Stimulated activated CD4-positive, alpha-beta T cell treated with anti-CD3 and anti-CD28 coated beads, Interleukin-2, amount 100 ng/mL, for 24 hours (primary cell): ENCODE measurements around the gene RILPL1.
"Not testable (repeated sequence)": the region's sequence is repeated elsewhere in the genome, so short reads cannot be mapped to it uniquely, and the experiment has no call there.

ENCODE experiments used
- DNase-seq, 2 donors: peaks; one replicate each; pipeline ENCODE4 v3.0.0-alpha.2; 2020

Gene RILPL1

DNA sequence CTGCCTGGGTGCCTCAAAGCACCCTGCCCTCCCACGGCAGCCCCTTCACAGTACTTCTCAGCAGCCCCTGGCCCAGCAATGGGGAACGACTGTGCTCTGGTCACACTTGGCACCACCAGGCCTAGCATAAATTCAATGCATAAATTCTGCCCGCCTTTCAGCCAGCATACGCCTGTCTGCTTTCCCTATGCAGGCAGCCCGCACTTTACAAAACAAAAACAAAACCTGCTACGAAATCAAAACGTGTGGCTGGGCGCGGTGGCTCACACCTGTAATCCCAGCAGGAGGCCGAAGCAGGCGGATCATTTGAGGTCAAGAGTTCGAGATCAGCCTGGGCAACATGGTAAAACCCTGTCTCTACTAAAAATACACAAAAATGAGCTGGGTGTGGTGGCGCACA lies 42.0 kb downstream of the RILPL1 start:
- no peak for DNase-seq

DNA sequence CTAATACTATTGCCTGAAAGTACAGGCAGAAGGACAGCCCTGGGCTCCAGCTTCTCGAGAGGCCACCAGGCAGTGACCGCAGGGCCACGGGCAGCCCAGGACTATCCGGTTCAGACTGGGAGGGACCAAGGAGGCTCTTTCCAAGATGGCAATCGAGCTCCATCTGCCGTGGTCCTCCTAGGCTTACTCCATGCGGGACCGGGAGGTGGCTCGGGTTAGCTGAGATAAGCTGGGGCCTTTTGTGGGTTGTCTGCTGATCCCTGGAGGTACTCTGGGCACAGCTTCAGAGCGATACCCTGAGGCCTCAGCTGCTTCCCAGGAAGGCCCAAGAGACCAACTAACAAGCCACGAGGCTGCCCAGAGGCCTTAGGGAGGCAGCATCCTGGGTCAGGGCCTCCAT lies 42.5 kb downstream of the RILPL1 start:
- no peak for DNase-seq

DNA sequence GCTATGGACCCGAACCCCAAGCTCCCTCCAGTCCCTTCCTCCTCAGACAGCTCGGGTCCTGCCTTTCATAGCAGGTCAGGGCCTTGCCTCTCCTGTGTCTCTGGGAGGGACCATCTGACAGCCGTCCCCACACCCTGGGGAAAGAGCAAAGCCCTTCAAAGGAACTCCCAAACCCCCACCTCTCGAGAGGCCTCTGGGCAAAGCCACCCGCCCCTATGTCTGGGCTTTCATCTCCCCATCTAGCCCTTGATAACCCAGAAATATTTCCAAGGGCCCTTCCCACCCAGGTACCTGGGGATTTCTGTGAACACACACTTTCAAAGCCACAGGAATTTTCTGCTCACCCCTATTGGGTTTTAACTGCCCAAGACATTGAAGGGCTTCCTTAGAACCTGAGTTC lies 43.4 kb downstream of the RILPL1 start:
- no peak for DNase-seq

DNA sequence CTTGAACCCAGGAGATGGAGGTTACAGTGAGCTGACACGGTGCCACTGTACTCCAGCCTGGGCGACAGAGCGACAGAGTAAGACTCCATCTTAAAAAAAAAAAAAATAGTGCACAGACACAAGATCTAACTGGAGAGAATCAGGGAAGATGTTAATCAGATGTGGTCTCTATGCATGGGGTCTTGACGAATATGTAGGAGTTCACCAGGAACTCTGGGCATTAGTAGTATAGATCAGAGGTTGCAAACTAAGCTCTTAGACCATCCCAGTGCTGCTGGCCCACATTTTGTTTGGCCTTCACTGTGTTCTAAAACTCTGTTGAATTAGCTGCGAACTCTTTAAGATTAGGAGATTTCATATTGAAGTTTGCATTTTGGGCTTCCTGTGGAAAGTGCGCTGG lies 43.9 kb downstream of the RILPL1 start:
- no peak for DNase-seq

DNA sequence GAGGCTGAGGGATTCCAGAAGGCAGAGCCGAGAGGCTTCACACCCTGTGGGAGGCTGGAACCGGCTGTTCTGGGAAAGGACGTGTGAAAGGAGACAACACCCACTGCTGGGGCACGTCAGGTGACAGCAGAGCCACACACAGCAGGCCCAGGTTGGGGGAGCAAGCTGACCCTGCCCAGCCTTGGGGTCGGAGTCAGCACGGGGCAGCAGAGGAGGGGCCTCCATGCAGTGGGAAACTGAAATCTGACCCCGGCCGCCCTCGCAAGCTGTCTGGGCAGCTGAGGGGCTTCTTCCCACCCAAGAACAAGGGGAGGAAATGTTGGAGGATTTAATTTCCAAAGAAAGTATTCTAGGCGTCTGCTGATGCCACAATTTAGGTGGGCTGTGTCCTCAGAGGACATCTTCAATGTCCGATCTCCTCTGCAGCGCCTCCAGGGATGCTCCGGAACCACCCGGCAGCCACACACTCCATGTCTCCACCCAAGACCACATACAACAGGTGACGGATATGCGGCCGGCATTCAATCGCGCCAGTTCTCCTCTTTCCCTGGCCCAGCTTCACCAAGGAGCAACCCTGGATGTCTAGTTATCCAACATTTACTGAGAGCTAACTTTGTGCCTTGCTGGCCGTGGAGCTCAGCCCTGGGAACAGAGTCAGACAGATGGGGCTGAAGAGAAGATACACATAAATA lies 44.8 kb downstream of the RILPL1 start:
- DNase-seq: no peak

DNA sequence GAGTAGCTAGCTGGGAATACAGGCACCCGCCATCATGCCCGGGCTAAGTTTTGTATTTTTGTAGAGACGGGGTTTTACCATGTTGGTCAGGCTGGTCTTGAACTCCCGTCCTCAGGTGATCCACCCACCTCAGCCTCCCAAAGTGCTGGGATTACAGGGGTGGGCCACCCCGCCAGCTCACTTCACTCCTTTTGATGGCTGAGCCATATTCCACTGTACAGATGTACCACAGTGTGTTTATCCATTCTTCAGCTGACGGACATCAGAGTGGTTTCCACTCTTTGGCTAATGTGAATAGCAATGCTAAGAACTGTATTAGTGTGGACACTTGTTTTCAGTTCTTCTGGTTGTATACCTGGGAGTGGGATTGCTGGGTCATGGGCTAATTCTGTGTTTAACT lies 46.1 kb downstream of the RILPL1 start:
- no peak for DNase-seq

DNA sequence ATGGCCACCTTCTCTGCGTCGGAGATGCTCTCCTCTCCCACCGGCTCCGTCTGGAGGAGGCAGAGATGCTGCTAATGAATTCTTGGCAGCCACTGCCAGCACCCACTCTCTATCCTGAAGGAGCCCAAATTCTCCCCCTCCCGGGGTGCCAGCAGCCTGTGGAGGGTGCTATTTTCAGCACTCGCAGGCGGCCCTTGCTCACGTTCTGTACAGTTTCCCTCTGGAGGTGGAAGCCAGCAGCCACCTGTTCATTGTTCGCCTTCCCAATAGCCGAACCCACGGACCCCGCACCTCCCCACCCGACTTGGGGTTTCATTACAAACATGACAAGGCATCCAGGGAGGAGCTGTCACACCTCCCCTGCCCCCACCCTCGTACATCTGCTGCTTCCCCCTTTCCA lies 47.8 kb downstream of the RILPL1 start:
- no peak for DNase-seq

DNA sequence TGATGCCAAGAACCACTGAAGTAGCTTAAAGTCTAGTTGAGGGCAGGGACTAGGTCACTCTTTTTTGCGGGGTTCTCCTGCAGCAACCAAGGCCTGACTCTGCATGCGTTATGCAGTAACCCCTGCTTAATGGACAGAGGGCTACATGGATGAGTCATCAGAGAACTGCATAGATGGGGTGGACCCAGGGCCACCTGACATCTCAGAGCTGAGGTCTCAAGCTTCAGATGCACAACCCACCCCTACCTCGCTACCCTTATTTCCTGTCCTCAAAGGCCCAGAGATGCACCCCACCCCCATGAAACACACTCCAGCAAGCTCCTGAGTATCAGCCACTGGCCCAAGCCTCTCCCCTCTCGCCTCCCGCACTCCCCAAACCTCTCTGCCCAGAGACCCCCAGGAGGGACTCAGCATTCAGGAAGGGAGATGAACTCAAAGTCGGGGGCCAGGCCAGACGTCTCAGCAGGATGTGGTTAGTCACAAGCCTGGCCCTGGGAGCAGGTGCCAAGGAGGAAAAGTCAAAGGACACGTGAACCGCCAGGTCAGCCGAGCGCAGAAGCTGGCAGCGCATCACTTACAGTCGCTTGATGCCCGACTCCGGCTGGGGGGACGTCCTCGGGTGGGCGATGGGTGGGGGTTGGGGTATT lies 49.8 kb downstream of the RILPL1 start:
- peak in 1 of 2 donors; percentile 16 for DNase-seq

DNA sequence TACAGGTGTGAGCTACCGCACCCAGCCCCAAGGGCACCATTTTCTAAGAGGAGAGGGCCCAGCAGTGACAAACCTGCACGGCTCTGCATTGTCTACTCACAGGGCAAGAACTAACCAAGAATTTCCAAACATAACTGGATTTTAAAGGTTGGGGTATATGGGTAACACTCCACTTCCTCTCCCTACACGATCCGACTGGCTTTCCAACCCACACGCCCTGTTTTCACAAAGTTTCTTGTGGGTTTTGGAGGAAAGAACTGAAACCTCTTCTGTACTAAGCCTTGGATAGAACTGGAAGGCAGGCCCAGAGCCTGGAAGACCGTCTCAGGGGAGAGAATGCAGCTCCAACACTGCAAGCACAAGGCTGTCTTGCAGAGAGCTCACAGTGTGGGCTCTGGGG lies 50.6 kb downstream of the RILPL1 start:
- no peak for DNase-seq

DNA sequence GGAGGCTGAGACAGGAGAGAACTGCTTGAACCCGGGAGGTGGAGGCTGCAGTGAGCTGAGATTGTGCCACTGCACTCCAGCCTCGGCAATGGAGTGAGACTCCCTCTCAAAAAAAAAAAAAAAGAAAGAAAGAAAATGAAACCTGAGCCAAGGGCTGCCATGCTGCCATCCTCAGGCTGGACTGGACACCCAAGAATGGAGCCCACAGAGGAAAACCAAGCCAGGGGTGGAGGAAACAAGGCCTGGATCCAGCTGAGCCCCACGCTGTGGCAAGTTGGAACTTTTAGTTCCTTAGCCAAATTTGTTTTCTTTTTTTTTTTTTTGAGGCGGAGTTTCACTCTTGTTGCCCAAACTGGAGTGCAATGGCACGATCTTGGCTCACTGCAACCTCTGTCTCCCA lies 52.3 kb downstream of the RILPL1 start:
- DNase-seq: not testable (repeated sequence)

DNA sequence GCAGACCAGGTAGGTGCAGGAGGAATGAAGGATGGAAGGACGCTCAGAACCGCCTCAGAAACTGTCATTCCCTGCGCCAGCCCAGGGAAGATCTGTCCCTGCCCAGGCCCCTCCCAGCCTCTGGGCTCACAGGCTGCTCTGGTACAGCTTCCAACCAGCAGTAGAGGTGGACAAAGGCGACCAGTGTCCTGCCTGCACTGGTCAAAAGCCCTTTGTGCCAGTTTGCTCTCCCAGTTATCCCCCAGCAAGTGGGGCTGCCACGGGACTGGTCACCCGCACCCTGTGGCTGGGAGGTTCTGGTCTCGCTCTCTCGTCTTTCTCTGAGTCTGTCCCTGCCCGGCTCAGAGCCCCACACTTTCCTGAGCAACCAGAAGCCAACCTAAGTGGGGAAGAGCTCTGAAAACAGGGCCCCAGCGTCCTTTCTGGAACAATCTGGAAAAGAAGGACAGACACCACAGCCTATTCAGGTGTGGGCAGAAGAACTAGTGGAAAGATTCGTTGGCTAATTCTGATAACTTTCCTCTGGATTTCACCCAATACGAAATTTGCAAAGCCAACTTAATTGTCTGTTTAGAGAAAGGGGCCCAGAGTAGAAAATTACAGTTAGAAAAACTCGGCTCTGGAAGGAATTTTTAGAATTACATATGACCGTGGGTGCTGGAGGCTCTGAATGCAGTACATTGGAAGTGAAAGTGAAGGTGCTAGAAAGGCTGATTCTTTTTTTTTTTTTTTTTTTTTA lies 53.9 kb downstream of the RILPL1 start:
- no peak for DNase-seq

DNA sequence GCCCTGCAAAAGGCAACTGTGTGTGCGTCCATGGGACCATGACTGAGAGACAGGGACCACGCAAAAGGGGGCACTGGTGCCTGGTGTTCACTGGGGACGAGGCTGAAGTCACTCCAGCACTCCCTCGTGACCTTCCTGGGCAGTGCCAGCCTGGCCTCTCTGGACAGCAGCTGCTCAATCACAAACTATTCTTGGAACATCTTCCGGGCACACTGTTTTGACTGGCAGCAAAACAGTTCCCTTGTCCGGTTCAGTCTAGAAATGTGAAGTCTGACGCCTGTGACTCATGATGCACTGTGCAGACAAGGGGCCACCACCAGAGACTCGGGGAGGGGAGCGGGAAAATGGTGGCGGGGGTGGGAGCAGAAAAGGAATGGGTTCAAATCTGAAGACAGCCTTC lies 54.8 kb downstream of the RILPL1 start:
- no peak for DNase-seq

DNA sequence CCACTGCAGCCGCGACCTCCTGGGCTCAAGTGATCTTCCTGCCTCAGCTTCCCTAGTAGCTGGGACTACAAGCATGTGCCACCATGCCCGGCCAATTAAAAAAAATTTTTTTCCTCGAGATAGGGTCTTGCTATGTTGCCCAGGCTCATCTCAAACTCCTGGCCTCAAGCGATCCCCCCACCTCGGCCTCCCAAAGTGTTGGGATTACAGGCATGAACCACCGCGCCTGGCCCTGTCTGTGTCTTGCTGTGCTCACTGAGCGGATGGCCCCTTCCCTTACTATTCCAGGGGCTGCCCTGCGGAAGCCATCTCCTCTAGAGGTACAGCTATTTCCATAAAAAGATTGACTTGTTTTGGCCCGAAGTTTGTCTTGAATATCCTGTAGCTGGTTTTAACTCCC lies 55.5 kb downstream of the RILPL1 start:
- DNase-seq: no peak

DNA sequence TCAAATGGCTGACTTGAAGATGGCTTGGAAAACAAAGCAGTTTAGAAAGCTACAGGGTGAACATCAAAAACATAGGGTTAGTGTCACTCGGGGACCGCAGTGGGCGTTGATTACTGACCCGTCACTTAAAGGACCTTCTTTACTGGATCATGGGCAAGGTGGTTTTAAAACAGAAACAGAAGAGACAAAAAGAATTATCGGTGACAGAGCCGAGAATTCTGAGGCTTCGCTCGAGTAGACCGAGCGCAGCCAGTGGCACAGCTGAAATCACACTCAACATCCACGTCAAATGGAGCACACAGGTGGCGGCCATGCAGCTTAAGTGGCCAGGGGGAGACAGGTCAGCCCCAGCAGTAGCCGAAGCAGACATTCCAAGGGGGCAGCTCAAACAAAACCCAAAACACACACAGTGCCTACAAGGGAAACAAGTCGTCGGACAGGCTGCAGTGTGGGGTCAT lies 58.2 kb downstream of the RILPL1 start:
- DNase-seq: no peak

DNA sequence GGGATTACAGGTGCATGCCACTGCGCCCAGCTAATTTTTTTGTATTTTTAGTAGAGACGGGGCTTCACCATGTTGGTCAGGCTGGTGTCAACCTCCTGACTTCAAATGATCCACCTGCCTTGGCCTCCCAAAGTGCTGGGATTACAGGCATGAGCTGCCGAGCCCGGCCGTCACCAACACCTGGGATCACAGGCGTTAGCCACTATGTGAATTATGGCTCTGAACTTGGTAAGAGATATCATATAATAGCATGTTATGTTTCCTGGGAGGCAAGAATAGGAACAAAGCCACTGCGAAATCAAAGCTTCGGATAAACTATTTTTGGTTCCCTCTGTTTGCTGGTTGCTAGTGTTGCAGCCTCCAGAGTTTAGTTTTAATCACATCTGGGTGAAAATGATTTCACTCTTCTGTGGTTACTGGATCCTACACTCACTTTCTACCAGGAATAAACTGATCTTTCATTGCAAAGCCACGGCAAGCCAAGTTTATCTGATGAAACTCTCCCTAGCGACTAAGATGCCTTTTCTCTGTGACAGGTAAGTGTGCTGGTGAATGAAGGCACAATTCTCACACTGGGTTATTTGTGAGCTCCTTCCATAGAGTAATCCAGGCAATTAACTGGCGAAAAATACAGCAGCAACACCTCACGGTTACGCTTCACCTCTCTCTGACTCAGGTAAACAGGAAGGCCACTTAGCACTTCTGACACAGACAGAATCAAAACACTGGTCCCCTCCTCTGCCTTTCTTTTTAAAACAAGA lies 58.9 kb downstream of the RILPL1 start:
- no peak for DNase-seq

DNA sequence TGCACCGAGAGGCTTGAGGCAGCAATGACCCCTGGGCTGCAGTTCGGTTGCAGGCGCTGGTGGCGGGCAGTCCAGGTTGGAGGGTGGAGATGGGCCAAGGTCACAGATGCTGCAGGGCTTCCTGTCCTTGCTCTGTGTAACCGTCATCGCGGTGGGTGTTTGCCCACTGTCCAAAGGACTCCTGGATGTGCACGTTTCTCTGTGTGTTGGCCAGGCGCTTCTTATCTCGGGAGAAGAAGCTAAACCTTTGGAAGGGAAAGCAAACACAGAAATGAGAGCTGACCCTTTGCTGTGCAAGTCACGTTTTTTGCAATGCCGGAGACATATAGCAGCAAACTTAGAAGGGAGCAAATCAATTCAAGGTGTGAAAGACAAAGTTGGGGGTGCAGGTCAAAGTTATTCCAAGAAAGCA lies 61.1 kb downstream of the RILPL1 start:
- DNase-seq: no peak

DNA sequence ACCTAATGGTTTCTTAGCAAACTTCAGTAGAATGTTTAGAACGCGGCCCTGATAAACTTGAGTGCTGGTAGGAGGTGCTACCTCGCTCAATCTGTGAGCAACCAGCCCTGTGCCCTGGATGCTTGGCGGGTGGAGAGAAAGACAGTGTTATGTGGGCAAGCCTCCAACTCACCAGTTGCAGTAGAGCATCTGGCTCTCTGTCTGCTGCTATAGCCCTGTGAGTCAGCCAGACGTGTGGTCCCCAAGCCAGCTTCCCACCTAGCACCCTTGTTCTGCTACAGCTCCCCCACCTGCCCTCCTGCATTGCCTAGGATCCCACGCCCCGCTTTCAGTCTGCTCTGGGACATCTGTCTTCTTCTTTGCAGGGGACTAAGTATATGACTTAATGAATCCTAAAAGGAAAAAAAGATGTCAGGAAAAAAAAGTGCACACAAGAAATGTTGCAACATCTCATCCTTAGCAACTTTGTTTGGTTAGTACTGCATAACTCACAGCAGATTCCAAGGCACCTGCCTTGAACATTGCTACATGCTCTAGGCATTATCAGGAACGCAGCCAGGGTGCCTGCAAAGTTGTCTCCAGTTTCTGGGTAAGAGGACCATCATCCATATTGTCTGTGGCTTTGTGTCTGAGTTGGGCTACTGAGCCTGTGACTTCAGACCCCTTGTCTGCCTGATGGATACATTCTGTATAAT lies 62.0 kb downstream of the RILPL1 start:
- DNase-seq: no peak

DNA sequence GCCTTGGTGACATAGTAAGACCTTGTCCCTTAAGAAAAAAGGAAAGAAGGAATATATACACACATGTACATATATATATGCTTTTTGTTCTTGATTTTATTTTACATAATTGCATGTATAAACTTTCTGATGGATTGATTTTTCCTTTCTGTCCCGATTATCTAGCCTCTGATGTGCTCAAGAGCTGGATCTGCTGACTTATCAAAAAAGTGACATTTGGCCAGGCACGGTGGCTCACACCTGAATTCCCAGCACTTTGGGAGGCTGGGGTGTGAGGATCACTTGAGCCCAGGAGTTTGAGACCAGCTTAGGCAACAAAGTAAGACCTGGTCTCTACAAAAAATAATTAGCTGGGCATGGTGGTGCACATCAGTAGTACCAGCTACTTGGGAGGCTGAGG lies 63.5 kb downstream of the RILPL1 start:
- DNase-seq: no peak

DNA sequence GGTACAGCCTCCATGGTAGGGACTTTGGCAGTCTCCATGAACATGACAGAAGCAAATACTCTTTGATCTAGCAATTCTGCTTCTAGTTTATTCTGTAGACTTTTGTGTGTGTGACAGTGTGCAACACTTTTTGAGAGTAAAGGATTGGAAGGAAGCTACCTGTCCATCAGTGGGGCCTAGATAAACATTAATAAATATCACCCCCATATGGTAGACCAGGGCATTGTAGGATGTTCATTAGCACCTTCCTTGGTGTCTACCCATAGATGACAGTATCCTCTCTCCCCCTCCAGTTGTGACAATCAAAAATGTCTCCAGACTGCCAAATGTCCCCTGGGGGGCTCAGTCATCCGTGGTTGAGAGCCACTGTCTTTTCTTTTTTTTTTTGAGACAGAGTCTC lies 64.7 kb downstream of the RILPL1 start:
- DNase-seq: no peak

DNA sequence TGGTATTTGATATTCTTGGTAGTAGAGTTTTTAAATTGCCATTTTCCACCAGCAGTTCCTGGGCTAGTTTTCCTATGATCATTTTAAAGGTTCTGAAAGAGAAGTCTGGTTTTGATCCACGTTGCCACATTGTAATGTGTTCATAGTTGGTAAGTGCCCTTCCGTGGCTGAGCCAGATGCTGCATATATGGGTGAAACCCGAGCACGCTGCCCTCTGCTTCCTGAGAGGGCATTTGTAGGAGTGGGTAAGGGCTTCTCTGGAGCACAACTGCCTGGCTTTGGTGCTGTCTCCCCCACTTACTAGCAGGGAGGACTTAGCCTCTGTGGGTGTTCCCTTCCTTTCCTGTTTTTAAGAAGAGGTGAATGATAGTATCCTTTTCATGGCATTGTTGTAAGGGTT lies 68.4 kb downstream of the RILPL1 start:
- DNase-seq: no peak

DNA sequence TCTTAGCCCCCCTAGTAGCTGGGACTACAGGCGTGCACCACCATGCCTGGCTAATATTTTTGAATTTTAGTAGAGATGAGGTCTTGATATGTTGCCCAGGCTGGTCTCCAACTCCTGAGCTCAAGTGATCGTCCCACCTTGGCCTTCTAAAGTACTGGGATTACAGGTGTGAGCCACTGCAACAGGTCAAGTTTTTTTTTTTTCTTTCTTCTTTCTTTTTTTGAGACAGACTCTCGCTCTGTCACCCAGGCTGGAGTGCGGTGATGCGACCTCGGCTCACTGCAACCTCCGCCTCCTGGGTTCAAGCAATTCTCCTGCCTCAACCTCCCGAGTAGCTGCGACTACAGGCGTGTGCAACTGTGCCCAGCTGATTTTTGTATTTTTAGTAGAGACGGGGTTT lies 70.3 kb downstream of the RILPL1 start:
- not testable (repeated sequence) for DNase-seq

DNA sequence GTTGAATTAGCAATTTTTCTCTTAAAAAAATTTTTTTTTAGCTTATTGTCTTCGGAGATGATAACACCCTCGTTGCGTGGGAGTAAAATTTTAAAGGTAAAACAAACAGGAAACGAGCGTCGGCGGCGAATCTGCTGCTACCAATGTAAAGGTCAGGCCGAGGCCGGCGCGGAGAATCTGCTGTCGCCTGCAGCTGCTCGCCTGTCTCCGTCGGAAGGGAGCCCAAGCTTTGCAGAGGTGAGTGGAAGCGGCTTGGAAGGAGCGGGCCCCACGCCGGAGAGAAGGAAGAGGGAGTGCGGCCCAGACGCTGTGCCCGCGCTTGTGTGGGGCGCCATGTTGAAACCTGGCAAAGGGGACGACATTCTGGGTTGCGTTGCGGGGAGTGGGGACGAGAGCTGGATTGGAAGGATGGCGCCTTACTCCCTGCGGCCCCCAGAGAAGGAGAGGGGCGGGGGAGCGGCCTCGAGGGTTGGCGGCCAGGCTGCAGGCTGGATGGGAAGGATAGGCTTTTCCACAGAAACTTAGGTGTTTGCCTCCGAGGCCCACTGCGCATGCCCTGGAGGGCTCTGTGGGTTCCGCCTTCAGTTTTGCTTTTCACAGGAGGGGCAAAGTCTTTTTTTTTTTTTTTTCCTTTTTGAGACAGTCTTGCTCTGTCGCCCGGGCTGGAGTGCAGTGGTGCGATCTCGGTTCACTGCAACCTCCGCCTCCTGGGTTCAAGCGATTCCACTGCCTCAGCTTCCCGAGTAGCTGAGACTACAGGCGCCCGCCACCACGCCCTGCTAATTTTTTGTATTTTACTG lies 75.3 kb downstream of the RILPL1 start, which contains the start of gene SNRNP35:
TSS of gene SNRNP35 (plus strand) at position 160 of the 800 bp plus-strand sequence. CDS start 7,402 bp downstream, outside the sequence.
- DNase-seq: peak; percentile 81 to 84
